ENCODE data around the gene LYZL1. TPM values are rescaled to one million over a fixed set of nuclear protein-coding genes. Genes with fewer than 3 reads are reported as not detected.

The LYZL1 gene
- total RNA-seq, 1 experiment from 2014 or later: not detected

- Mint-ChIP-seq H3K4me3 (no peak overlapping the region), H3K27ac (no peak overlapping the region), H3K9me3 (no peaks in the 10 kb centered on the region; a peak in 1 of 5 replicates), H3K36me3 (ENCODE audit: insufficient read depth in 1 of 3, low read depth in 3 of 3) (no peaks in the 10 kb centered on the region), H3K27me3 (ENCODE audit: low read depth) (no peaks in the 10 kb centered on the region), H3K4me1 (peaks cover 0 to 4% of the 10 kb centered on the region in 2 experiments; a peak in 2 of 4 replicates)
- H3K14ac ChIP-seq (ENCODE audit: insufficient read depth, low read length): no peak overlapping the region
- H3K4me1 ChIP-seq (ENCODE audit: insufficient read depth, low read length): no peaks in the 10 kb centered on the region
- H2BK20ac ChIP-seq (ENCODE audit: low read depth, low read length, poor library complexity, severe bottlenecking): no peak overlapping the region
- H2BK5ac ChIP-seq (ENCODE audit: insufficient read length, low read length): no peak overlapping the region
- no peak overlapping the region for H2BK120ac ChIP-seq (ENCODE audit: low read depth, low read length, poor library complexity, severe bottlenecking)
- TF ChIP-seq, protein P1, sequence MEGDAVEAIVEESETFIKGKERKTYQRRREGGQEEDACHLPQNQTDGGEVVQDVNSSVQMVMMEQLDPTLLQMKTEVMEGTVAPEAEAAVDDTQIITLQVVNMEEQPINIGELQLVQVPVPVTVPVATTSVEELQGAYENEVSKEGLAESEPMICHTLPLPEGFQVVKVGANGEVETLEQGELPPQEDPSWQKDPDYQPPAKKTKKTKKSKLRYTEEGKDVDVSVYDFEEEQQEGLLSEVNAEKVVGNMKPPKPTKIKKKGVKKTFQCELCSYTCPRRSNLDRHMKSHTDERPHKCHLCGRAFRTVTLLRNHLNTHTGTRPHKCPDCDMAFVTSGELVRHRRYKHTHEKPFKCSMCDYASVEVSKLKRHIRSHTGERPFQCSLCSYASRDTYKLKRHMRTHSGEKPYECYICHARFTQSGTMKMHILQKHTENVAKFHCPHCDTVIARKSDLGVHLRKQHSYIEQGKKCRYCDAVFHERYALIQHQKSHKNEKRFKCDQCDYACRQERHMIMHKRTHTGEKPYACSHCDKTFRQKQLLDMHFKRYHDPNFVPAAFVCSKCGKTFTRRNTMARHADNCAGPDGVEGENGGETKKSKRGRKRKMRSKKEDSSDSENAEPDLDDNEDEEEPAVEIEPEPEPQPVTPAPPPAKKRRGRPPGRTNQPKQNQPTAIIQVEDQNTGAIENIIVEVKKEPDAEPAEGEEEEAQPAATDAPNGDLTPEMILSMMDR (conservative IDR thresholded peaks at IDR 0.05): no peak
- no peak overlapping the region for H4K8ac ChIP-seq (replicated peaks; ENCODE audit: insufficient read length, low read depth, low read length)
- H3K18ac ChIP-seq (ENCODE audit: insufficient read length, low read depth, low read length): no peak overlapping the region
- H3K56ac ChIP-seq (ENCODE audit: insufficient read length, low read depth, low read length): no peak overlapping the region
- H4K5ac ChIP-seq (ENCODE audit: insufficient read length, low read depth, low read length): no peak overlapping the region
- no peak overlapping the region for H3K9ac ChIP-seq (ENCODE audit: extremely low read depth, insufficient read length, low read length)
- no peak overlapping the region for H2BK15ac ChIP-seq (ENCODE audit: low read depth, low read length)
- H3K23ac ChIP-seq (ENCODE audit: insufficient read length, low read depth, low read length): no peak overlapping the region
- H3K23me2 ChIP-seq (ENCODE audit: insufficient read length, low read depth, low read length, poor library complexity, severe bottlenecking): no peaks in the 10 kb centered on the region
- DNase-seq: no peak
- no peak overlapping the region for H2AFZ ChIP-seq (ENCODE audit: low read length)
- H4K20me1 ChIP-seq (ENCODE audit: control insufficient read depth, insufficient read depth, insufficient read length): no peaks in the 10 kb centered on the region
- H3K27ac ChIP-seq (ENCODE audit: insufficient read length, low read depth, low read length): no peak overlapping the region
- H3K79me1 ChIP-seq (ENCODE audit: insufficient read depth, low read depth, low read length, poor library complexity, severe bottlenecking): no peaks in the 10 kb centered on the region
- H3T11ph ChIP-seq (ENCODE audit: low read length): no peak overlapping the region
- no peaks in the 10 kb centered on the region for H3K27me3 ChIP-seq (ENCODE audit: insufficient read depth, low read length)
- H3K4me2 ChIP-seq (ENCODE audit: insufficient read depth, insufficient read length, low read length): no peak overlapping the region
- no peak overlapping the region for H3K4ac ChIP-seq (ENCODE audit: low read depth, low read length)
- H3K79me2 ChIP-seq (ENCODE audit: insufficient read depth, low read length): no peaks in the 10 kb centered on the region
- H2BK12ac ChIP-seq (ENCODE audit: insufficient read length, low read depth, low read length): no peak overlapping the region
- no CpG with 5 or more reads among the region's 11 CpGs for WGBS (ENCODE audit: extremely low coverage, insufficient read length, low lambda C conversion rate)
- no peaks in the 10 kb centered on the region for H3K9me3 ChIP-seq (ENCODE audit: control insufficient read depth, low read depth, low read length)
- H4K91ac ChIP-seq (ENCODE audit: insufficient read length, low read depth, low read length): no peak overlapping the region
- H2AK5ac ChIP-seq (ENCODE audit: insufficient read length, low read length): no peak overlapping the region
Observed at GRCh38 chr10:29245476-29245875, 43.4 kb upstream of the LYZL1 start.

All from H9 (cell line).